K562 (cell line): Measurements from ENCODE around the gene COL5A3. TPM values are rescaled to one million over a fixed set of nuclear protein-coding genes. Genes with fewer than 3 reads are reported as not detected.
A peak's percentile ranks its signal among the peaks of the same experiment; 100 is the strongest.

Experiments
- ARID2 ChIP-seq: fragments of 450-650 bp; IDR thresholded peaks from 2 replicates; pipeline ENCODE4 v1.6.1; 2017; ENCODE audit warnings: antibody characterized with exemption, mild to moderate bottlenecking
- BACH1 ChIP-seq: fragments of 200-800 bp; sonication (Bioruptor generic); IDR thresholded peaks from 2 replicates; pipeline ENCODE4 v1.6.1; 2016; ENCODE audit warnings: missing genetic modification characterization, missing compliant biosample characterization
- CBFA2T2 ChIP-seq: fragments of 450-650 bp; conservative IDR thresholded peaks from 2 replicates; pipeline ENCODE4 v1.6.1; 2017; ENCODE audit warnings: mild to moderate bottlenecking
- EP400 ChIP-seq: fragments of 450-650 bp; IDR thresholded peaks from 2 replicates; pipeline ENCODE4 v1.6.1; 2017; ENCODE audit warnings: antibody characterized with exemption, mild to moderate bottlenecking, moderate library complexity
- FOXA3 ChIP-seq, 2 experiments: fragments of 450-650 bp in 1 of 2; sonication (generic) in 1 of 2; formaldehyde crosslinking; IDR thresholded peaks in 1 of 2; conservative IDR thresholded peaks in 1 of 2; 2 replicates each; pipeline versions ENCODE4 v1.4.0 to v1.8.0; 2020 to 2022; ENCODE audit warnings: mild to moderate bottlenecking in 2 of 2, missing genetic modification reagents in 1 of 2
- MTA2 ChIP-seq: fragments of 450-650 bp; IDR thresholded peaks from 2 replicates; pipeline ENCODE4 v1.6.1; 2016; ENCODE audit warnings: low read depth
- NEUROD1 ChIP-seq: fragments of 150-350 bp; IDR thresholded peaks from 2 replicates; pipeline ENCODE4 v1.6.1; 2014; ENCODE audit warnings: borderline replicate concordance, low read length, low read depth; ENCODE audit not compliant: partially characterized antibody
- PYGO2 ChIP-seq: fragments of 450-650 bp; IDR thresholded peaks from 2 replicates; pipeline ENCODE4 v1.6.1; 2016; ENCODE audit warnings: mild to moderate bottlenecking, missing genetic modification characterization, moderate library complexity, missing compliant biosample characterization
- RFX1 ChIP-seq: fragments of 450-650 bp; IDR thresholded peaks from 2 replicates; pipeline ENCODE4 v1.6.1; 2016; ENCODE audit warnings: mild to moderate bottlenecking, moderate library complexity
- ZNF24 ChIP-seq: fragments of 450-650 bp; IDR thresholded peaks from 2 replicates; pipeline ENCODE4 v1.6.1; 2016
- ZNF354B ChIP-seq: fragments of 250-450 bp; sonication (Bioruptor Pico); IDR thresholded peaks from 2 replicates; pipeline ENCODE4 v1.4.0; 2020
- ZNF644 ChIP-seq: fragments of 200-800 bp; sonication (Bioruptor generic); IDR thresholded peaks from 2 replicates; pipeline ENCODE4 v1.6.1; 2016; ENCODE audit warnings: low read depth, missing genetic modification characterization, missing compliant biosample characterization
- polyA plus RNA-seq, 8 experiments: library from polyadenylated mRNA; depleted of rRNA in 4 of 8; stranded (reverse) in 5 of 8; unstranded in 3 of 8; fragments of >200 nt; fragmentation: Nextera tagmentation in 2 of 8; fragmentation: Illumina TruSeq in 1 of 8; extraction: Ambion mirVana in 2 of 8; extraction: Trizol in 1 of 8; gene quantifications; 2 replicates each; pipeline versions ENCODE4 v1.2.1 to v1.2.3, GENCODE V29; 2011 to 2014; ENCODE audit warnings: inconsistent platforms in 1 of 8, missing spikeins in 1 of 8
- total RNA-seq, 7 experiments: library from RNA; depleted of rRNA in 6 of 7; stranded (reverse); fragments of >200 nt in 6 of 7; fragmentation: Illumina TruSeq in 2 of 7; extraction: Trizol in 2 of 7; gene quantifications; 2 replicates each; pipeline versions ENCODE4 v1.2.1 to v1.2.3, GENCODE V29; 2011 to 2021; ENCODE audit warnings: low replicate concordance in 1 of 7
- TF ChIP-seq, protein P1 (sequence below): fragments of 450-650 bp; IDR thresholded peaks from 2 replicates; pipeline ENCODE4 v1.6.1; 2016; ENCODE audit warnings: borderline replicate concordance
- TF ChIP-seq, protein P2 (sequence below): fragments of 450-650 bp; formaldehyde crosslinking; IDR thresholded peaks from 2 replicates; pipeline ENCODE4 v1.4.0; 2020; ENCODE audit warnings: mild to moderate bottlenecking
- TF ChIP-seq, protein P3 (sequence below): fragments of 450-650 bp; formaldehyde crosslinking; IDR thresholded peaks from 2 replicates; pipeline ENCODE4 v1.4.0; 2022; ENCODE audit warnings: missing genetic modification characterization
- TF ChIP-seq, protein P4 (sequence below): fragments of 250-450 bp; sonication (Bioruptor Pico); IDR thresholded peaks from 2 replicates; pipeline ENCODE4 v1.8.0; 2022; ENCODE audit warnings: inconsistent platforms
- TF ChIP-seq, protein P5 (sequence below), 3 experiments: IDR thresholded peaks in 2 of 3; conservative IDR thresholded peaks in 1 of 3; 2 replicates each; pipeline ENCODE4 v1.5.1; 2011 to 2012; ENCODE audit warnings: low read length in 3 of 3, mild to moderate bottlenecking in 3 of 3, control low read depth in 2 of 3, improper control_type of control experiment in 1 of 3, inconsistent platforms in 1 of 3, low read depth in 1 of 3, mixed read lengths in 1 of 3, moderate library complexity in 1 of 3; ENCODE audit not compliant: insufficient read depth in 2 of 3

COL5A3 gene
- total and polyA plus RNA-seq, 9 of the 15 experiments (the other 6 are each of a cell fraction or from before 2014, with no cell fraction given), result 0.01 to 0.02 TPM; not detected in 7

DNA sequence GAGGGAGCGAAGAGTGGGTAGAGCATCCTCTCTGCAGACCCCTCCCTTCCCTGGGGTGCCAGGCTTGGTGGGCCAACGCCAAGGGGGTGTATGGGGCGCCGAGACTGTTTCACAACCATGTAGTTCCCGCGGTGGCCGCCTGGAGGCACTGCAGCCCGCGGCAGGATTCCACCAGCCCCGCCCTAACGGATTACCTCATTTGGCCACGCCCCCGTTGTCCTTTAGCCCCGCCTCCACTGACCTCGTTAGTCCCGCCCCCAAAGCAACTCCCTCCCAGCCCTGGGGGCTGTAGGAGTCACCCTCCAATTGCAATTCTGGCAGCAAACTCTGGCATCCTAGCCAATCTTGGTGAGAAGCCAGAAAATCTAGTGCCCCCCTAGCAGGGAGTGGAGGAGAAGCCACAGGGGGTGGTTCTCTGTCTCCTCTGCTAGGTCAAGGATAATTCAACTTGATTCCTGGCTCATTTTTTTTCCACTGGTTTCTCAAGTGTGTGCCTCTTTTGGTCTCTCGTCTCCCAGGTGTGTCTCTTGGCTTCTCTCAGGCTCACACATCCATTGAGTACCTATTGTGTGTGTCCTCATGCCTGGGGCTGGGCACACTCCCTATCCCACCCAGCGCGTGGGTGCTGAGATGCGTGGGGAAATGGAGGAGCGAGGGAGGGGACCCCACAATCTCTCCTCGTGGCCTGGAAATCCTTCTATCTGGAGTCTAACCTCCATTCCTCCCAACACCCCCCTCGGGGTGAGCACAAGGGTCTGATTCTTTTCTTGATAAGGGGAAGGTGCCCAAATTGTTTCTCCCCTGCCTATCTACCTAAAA, 76.0 kb downstream of the COL5A3 start (continued):
- no peak for TF ChIP-seq ZNF24
- TF ChIP-seq MTA2, result no peak
- TF ChIP-seq ARID2, result 0 out of 2 replicates have a peak, but pooled peaks have one; percentile 71
- TF ChIP-seq, protein P1, sequence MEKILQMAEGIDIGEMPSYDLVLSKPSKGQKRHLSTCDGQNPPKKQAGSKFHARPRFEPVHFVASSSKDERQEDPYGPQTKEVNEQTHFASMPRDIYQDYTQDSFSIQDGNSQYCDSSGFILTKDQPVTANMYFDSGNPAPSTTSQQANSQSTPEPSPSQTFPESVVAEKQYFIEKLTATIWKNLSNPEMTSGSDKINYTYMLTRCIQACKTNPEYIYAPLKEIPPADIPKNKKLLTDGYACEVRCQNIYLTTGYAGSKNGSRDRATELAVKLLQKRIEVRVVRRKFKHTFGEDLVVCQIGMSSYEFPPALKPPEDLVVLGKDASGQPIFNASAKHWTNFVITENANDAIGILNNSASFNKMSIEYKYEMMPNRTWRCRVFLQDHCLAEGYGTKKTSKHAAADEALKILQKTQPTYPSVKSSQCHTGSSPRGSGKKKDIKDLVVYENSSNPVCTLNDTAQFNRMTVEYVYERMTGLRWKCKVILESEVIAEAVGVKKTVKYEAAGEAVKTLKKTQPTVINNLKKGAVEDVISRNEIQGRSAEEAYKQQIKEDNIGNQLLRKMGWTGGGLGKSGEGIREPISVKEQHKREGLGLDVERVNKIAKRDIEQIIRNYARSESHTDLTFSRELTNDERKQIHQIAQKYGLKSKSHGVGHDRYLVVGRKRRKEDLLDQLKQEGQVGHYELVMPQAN, result no peak
- TF ChIP-seq ZNF354B, result no peak
- TF ChIP-seq, protein P2, sequence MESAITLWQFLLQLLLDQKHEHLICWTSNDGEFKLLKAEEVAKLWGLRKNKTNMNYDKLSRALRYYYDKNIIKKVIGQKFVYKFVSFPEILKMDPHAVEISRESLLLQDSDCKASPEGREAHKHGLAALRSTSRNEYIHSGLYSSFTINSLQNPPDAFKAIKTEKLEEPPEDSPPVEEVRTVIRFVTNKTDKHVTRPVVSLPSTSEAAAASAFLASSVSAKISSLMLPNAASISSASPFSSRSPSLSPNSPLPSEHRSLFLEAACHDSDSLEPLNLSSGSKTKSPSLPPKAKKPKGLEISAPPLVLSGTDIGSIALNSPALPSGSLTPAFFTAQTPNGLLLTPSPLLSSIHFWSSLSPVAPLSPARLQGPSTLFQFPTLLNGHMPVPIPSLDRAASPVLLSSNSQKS (CRISPR knock-in tag), result no peak
- TF ChIP-seq, protein P3, sequence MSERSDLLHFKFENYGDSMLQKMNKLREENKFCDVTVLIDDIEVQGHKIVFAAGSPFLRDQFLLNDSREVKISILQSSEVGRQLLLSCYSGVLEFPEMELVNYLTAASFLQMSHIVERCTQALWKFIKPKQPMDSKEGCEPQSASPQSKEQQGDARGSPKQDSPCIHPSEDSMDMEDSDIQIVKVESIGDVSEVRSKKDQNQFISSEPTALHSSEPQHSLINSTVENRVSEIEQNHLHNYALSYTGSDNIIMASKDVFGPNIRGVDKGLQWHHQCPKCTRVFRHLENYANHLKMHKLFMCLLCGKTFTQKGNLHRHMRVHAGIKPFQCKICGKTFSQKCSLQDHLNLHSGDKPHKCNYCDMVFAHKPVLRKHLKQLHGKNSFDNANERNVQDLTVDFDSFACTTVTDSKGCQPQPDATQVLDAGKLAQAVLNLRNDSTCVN (CRISPR knock-in tag), result no peak
- no peak for TF ChIP-seq BACH1
- no peak for TF ChIP-seq NEUROD1
- TF ChIP-seq, protein P4, sequence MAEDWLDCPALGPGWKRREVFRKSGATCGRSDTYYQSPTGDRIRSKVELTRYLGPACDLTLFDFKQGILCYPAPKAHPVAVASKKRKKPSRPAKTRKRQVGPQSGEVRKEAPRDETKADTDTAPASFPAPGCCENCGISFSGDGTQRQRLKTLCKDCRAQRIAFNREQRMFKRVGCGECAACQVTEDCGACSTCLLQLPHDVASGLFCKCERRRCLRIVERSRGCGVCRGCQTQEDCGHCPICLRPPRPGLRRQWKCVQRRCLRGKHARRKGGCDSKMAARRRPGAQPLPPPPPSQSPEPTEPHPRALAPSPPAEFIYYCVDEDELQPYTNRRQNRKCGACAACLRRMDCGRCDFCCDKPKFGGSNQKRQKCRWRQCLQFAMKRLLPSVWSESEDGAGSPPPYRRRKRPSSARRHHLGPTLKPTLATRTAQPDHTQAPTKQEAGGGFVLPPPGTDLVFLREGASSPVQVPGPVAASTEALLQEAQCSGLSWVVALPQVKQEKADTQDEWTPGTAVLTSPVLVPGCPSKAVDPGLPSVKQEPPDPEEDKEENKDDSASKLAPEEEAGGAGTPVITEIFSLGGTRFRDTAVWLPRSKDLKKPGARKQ, result no peak
- TF ChIP-seq, protein P5, sequence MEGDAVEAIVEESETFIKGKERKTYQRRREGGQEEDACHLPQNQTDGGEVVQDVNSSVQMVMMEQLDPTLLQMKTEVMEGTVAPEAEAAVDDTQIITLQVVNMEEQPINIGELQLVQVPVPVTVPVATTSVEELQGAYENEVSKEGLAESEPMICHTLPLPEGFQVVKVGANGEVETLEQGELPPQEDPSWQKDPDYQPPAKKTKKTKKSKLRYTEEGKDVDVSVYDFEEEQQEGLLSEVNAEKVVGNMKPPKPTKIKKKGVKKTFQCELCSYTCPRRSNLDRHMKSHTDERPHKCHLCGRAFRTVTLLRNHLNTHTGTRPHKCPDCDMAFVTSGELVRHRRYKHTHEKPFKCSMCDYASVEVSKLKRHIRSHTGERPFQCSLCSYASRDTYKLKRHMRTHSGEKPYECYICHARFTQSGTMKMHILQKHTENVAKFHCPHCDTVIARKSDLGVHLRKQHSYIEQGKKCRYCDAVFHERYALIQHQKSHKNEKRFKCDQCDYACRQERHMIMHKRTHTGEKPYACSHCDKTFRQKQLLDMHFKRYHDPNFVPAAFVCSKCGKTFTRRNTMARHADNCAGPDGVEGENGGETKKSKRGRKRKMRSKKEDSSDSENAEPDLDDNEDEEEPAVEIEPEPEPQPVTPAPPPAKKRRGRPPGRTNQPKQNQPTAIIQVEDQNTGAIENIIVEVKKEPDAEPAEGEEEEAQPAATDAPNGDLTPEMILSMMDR (IDR thresholded peaks at IDR 0.05 in 2 of 3, conservative IDR thresholded peaks at IDR 0.05 in 1 of 3; ENCODE audit: insufficient read depth in 2 of 3, low read depth in 1 of 3, low read length in 3 of 3), result peak; percentile 93 to 98 (median 93)
- TF ChIP-seq FOXA3 (CRISPR knock-in tag; conservative IDR thresholded peaks at IDR 0.05 in 1 of 2, IDR thresholded peaks at IDR 0.05 in 1 of 2), result no peak
- TF ChIP-seq EP400, result no peak
- no peak for TF ChIP-seq PYGO2
- TF ChIP-seq ZNF644, result no peak
- TF ChIP-seq RFX1, result no peak
- TF ChIP-seq CBFA2T2, result no peak
